Erythroblast (primary cell): ENCODE results near the gene MACROD2.

Experiments used
- DNase-seq, 2 experiments: peaks; one replicate each; lab custom pipeline; 2025; lab: John Stamatoyannopoulos, UW
- GATA1 ChIP-seq: IDR thresholded peaks from 2 replicates; pipeline ENCODE4 v1.6.1; 2011; ENCODE audit warnings: low read depth, mild to moderate bottlenecking, control low read depth, low read length, moderate library complexity
- POLR2A ChIP-seq: IDR thresholded peaks from 2 replicates; pipeline ENCODE4 v1.6.1; 2011; ENCODE audit warnings: mild to moderate bottlenecking, low read length

The MACROD2 gene

GRCh38 chr20:15612198-15612597 lies 1616.9 kb downstream of the MACROD2 start:
- no peak for DNase-seq
- TF ChIP-seq POLR2A (no peak), GATA1 (no peak)

GRCh38 chr20:15612769-15613168 lies 1617.5 kb downstream of the MACROD2 start:
- no peak for TF ChIP-seq GATA1
- no peak for TF ChIP-seq POLR2A
- no peak for DNase-seq

DNA sequence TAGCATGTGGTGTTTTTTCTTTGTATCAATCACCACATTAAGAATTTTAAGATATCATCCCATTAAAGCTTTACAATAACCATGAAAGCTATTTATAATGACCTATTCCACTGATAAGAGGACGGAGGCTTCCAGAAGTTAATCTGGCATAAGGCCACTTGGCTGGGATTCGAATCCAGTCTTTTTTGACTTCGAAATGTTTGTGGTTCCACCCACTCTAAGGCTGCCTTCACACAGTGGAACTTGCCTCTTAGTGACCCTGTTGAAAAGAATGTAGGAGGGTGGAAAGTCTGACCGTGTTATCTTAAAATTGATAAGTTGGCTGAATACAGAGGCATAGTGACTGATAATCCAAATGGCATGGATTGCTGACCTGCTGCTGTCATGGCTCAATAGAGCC lies 1618.2 kb downstream of the MACROD2 start:
- DNase-seq: no peak
- TF ChIP-seq POLR2A (no peak), GATA1 (no peak)

DNA sequence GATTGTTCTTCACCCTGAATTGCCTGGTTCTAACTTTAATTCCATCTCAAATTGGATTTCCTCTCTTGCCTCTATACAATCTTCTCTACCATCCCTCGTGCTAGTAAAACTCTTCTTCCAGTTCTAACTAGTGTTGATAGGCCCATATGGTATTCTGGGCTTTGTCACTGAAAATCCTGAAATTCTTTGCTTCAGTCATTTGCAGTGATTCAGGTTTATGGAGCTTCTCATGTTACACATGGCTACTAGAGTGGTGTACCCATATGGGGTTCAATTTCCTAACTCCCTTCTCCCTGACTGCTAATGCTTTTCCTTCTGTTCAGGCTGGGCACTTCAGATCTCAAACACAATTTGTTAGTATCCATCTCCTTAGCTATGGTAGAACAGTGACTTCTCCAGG lies 1621.3 kb downstream of the MACROD2 start:
- no peak for TF ChIP-seq POLR2A
- DNase-seq: no peak

GRCh38 chr20:15618110-15618509 lies 1622.8 kb downstream of the MACROD2 start:
- TF ChIP-seq GATA1: no peak
- DNase-seq: no peak

DNA sequence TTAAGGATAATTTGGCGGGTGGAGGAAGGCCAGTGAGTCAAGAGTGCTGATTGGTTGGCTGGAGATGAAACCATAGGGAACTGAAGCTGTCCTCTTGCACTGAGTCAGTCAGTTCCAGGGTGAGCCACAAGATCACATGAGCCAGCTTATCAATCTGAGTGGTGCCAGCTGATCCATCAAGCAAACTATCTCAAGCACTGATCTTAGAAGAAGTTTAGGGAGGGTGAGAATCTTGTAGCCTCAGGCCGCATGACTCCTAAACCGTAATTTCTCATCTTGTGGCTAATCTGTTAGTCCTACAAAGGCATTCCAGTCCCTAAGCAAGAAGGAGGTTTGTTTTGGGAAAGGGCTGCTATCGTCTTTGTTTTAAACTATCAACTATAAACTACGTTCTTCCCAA lies 1623.6 kb downstream of the MACROD2 start:
- no peak for TF ChIP-seq POLR2A
- TF ChIP-seq GATA1: no peak
- no peak for DNase-seq

DNA sequence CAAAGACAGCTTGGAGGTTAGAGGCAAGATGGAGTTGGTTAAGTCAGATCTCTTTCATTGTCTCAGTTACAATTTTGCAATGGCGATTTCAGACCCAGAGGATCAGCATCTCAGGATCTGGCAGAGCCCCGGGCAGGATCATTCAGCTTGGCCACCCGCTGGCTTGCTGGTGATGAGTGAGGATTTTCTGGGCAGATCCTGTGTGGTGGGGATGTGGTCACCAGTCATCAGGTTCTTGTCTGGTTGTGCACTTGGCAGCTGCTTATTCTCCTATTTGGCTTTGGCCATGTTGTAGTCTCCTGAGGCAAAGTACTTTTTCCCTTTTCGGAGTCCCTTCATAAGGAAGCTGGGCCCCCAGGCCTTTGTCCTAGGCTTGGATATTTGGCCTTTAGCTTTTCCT lies 1624.0 kb downstream of the MACROD2 start:
- TF ChIP-seq GATA1 (no peak), POLR2A (no peak)
- no peak for DNase-seq

DNA sequence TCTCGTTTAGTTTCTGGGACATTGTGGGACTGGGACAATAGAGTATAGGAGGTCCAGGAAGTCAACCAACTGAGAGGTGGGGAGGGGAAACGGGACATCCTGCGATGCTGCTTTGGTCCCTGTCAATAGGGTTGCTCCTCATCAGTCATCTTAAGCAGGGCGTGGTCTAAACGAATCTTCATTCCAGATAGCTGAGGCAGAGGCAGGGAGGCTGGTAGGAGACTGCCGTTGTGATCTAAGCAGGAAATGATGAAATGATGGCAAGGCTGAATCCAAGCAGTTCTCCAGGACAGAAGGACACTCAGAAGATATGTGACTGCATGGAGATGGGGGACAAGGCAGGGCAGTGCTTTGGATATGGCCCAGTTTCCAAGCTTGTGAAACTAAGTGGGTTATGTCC lies 1624.5 kb downstream of the MACROD2 start:
- TF ChIP-seq POLR2A: no peak
- TF ChIP-seq GATA1: no peak
- DNase-seq: no peak

DNA sequence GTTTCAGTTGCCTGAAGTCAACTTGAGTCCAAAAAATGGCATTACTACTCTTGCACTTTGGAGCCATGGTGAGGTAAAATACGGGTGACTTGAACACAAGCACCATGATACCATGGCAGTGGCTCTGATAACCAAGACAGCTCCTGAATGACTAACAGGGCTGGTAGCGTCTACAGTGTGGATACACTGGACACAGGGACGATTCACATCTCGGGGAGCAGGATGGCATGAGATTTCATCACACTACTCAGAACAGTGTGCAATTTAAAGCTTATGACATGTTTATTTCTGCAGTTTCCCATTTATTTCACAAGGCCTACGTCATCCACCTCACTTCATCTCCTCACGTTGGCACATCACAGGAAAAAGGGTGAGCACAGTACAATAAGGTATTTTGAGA lies 1627.1 kb downstream of the MACROD2 start:
- DNase-seq: no peak
- TF ChIP-seq POLR2A: no peak
- no peak for TF ChIP-seq GATA1

DNA sequence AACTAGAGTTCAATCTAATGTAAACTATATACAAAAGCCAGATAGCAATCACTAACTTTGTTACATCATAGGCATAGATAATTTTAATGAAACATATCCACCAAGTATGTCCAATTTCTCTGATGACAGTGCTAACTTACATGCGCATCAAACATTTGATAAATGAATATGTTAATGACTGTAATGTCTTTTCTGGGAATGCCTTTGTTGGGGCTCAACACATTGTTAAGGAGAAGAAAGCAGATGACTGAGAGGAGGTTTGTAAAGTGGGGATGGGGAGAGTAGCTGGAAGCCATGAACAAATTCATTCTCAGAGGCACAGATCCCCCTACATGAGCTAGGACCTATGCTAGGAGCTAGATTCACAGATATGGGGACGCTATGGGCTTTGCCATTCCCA lies 1627.9 kb downstream of the MACROD2 start:
- TF ChIP-seq POLR2A (no peak), GATA1 (no peak)
- no peak for DNase-seq

- no peak for TF ChIP-seq GATA1
- no peak for TF ChIP-seq POLR2A
- no peak for DNase-seq
These were observed 1630.7 kb downstream of the MACROD2 start for GRCh38 chr20:15625981-15626380.

DNA sequence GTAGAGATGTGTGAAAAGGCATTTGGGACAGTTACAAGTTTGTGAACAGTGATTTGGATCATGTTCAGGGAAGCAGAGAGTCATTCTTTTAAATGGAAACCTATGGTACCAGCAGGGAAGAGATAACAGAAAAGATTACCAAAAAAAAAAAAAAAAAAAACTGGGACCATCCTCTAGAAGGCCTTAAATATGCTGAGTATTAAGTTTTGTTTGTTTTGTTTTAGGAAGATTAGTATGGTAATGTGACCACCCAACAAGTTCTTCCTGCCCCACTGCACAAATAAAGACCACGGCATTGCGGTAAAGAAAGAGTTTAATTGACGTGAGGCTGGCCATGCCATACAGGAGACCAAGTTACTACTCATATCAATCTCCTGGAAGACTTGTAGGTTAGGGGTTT lies 1631.8 kb downstream of the MACROD2 start:
- TF ChIP-seq GATA1: no peak
- TF ChIP-seq POLR2A: no peak
- no peak for DNase-seq

GRCh38 chr20:15627501-15627903 lies 1632.2 kb downstream of the MACROD2 start:
- no peak for DNase-seq
- no peak for TF ChIP-seq GATA1
- no peak for TF ChIP-seq POLR2A

DNA sequence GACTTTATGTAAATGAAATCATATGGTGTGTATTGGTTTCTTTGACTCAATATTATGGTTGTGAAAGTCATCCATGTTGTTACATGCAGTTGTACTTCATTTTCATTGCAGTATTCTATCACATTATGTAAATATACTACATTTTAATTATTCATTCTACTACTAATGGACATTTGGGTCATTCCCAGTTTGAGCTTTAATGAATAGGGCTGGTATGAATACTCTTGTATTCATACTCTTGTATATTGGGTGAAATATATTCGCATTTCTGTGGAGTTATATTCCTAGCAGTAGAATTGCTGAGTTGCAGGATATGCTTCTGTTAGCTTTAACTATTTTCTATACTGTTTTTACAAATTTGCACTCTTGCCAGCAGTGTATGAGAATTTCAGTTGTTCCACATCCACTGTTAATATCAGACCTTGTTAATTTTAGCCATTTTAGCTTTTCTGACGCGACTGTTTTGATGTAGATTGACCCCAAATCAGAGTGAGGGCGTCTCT lies 1633.6 kb downstream of the MACROD2 start:
- TF ChIP-seq GATA1 (no peak), POLR2A (no peak)
- DNase-seq: no peak

GRCh38 chr20:15630360-15630759 lies 1635.0 kb downstream of the MACROD2 start:
- DNase-seq: no peak
- no peak for TF ChIP-seq GATA1

DNA sequence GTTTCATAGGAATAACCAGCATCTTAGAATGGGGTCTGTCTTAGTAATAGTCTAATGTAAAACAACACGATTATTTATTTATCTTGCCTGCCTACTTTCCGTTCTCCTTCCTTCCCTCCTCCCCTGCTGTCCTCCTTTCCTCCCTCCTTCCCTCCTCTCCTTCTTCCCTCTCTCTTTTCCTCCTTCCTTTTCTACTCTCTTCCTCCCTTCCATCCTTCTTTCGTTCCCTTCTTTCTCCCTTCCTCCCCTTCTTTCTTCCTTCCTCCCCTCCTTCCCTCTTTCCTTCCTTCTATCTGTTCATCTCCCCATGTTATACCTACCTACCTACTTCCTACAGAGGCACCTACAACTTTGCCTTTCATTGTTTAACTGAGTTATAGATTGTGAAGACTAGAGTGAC lies 1637.4 kb downstream of the MACROD2 start:
- DNase-seq: no peak
- TF ChIP-seq POLR2A (no peak), GATA1 (no peak)
